Hepatocyte (in vitro differentiated cells): ENCODE measurements around the gene RFTN2. TPM values are rescaled to one million over a fixed set of nuclear protein-coding genes. Genes with fewer than 3 reads are reported as not detected.
"Not testable (repeated sequence)": the region's sequence is repeated elsewhere in the genome, so short reads cannot be mapped to it uniquely, and the experiment has no call there.

ENCODE experiments used
- DNase-seq: peaks from one replicate; pipeline ENCODE4 v3.0.0-alpha.2; 2016; ENCODE audit warnings: low spot score
- H2AFZ ChIP-seq: fragments of 200-600 bp; sonication (generic); 2 replicates; pipeline ENCODE4 v1.6.0; 2016; ENCODE audit warnings: antibody characterized with exemption, mild to moderate bottlenecking
- H3K27ac ChIP-seq: fragments of 200-600 bp; sonication (generic); 2 replicates; pipeline ENCODE4 v1.5.1; 2016; ENCODE audit warnings: mild to moderate bottlenecking
- H3K27me3 ChIP-seq: fragments of 200-600 bp; sonication (generic); 2 replicates; pipeline ENCODE4 v1.6.1; 2016
- H3K36me3 ChIP-seq: fragments of 200-600 bp; sonication (generic); replicated peaks from 2 replicates; pipeline ENCODE4 v1.5.1; 2016; ENCODE audit warnings: low read depth; ENCODE audit not compliant: insufficient read depth
- H3K4me1 ChIP-seq: fragments of 200-600 bp; sonication (generic); 2 replicates; pipeline ENCODE4 v1.5.1; 2016; ENCODE audit warnings: mild to moderate bottlenecking, moderate library complexity; ENCODE audit not compliant: insufficient read depth
- H3K4me2 ChIP-seq: fragments of 200-600 bp; sonication (generic); 2 replicates; pipeline ENCODE4 v1.6.0; 2016
- H3K4me3 ChIP-seq: fragments of 200-600 bp; sonication (generic); 2 replicates; pipeline ENCODE4 v1.5.1; 2016; ENCODE audit warnings: mild to moderate bottlenecking
- H3K79me2 ChIP-seq: fragments of 200-600 bp; sonication (generic); 2 replicates; pipeline ENCODE4 v1.6.0; 2017; ENCODE audit warnings: mild to moderate bottlenecking
- H3K9me2 ChIP-seq: fragments of 200-600 bp; sonication (generic); replicated peaks from 2 replicates; pipeline ENCODE4 v1.6.0; 2017; ENCODE audit warnings: mild to moderate bottlenecking; ENCODE audit not compliant: insufficient read depth
- H3K9me3 ChIP-seq: fragments of 200-600 bp; sonication (generic); 2 replicates; pipeline ENCODE4 v1.5.1; 2016; ENCODE audit warnings: low read depth, mild to moderate bottlenecking
- H4K20me1 ChIP-seq: fragments of 200-600 bp; sonication (generic); 2 replicates; pipeline ENCODE4 v1.6.0; 2016; ENCODE audit warnings: mild to moderate bottlenecking; ENCODE audit not compliant: insufficient read depth, poor library complexity, severe bottlenecking
- CTCF ChIP-seq: fragments of 200-600 bp; sonication (generic); IDR thresholded peaks from 2 replicates; pipeline ENCODE4 v1.5.1; 2016; ENCODE audit warnings: antibody characterized with exemption, mild to moderate bottlenecking; ENCODE audit not compliant: poor library complexity
- EZH2 ChIP-seq: fragments of 200-600 bp; sonication (generic); IDR thresholded peaks from 2 replicates; pipeline ENCODE4 v1.6.1; 2016; ENCODE audit warnings: antibody characterized with exemption, mild to moderate bottlenecking, borderline replicate concordance
- EZH2phosphoT487 ChIP-seq: fragments of 200-600 bp; sonication (generic); IDR thresholded peaks from one replicate; pipeline ENCODE4 v1.6.1; 2018; ENCODE audit warnings: antibody characterized with exemption, mild to moderate bottlenecking, low read depth, moderate library complexity; ENCODE audit not compliant: unreplicated experiment, severe bottlenecking
- WGBS: methylation state at CpG from one replicate; pipeline ENCODE4 v1.1.6; 2016; ENCODE audit warnings: low lambda C conversion rate; ENCODE audit errors: missing lambda C conversion rate; 5-methylcytosine and 5-hydroxymethylcytosine counted together
- polyA plus RNA-seq: library from polyadenylated mRNA; unstranded; fragments of >200 nt; fragmentation: Nextera tagmentation; extraction: Ambion mirVana; gene quantifications from 2 replicates; pipeline ENCODE4 v1.2.1, GENCODE V29; 2016
- total RNA-seq: library from RNA; depleted of rRNA; stranded (reverse); fragments of >200 nt; gene quantifications from 2 replicates; pipeline ENCODE4 v1.2.3, GENCODE V29; 2014

RFTN2 gene
- total and polyA plus RNA-seq, 2 experiments from 2014 or later = 2.0 to 8.7 TPM

- H3K36me3 ChIP-seq = no peaks in the 10 kb centered on the region
- H3K79me2 ChIP-seq = peaks cover 26% of the 10 kb centered on the region
Observed at GRCh38 chr2:197711578-197711977, 36.2 kb upstream of the RFTN2 start.

GRCh38 chr2:197710424-197711042 lies 35.1 kb upstream of the RFTN2 start:
- H3K4me1 ChIP-seq = peaks cover 7% of the 10 kb centered on the region
- no peak overlapping the region for H3K4me2 ChIP-seq
- TF ChIP-seq CTCF (no peak), EZH2phosphoT487 (no peak), EZH2 (no peak)
- no peak for DNase-seq
- H3K27ac ChIP-seq = no peak overlapping the region
- no peaks in the 10 kb centered on the region for H3K9me2 ChIP-seq
- no peak overlapping the region for H3K4me3 ChIP-seq
- H3K36me3 ChIP-seq = no peaks in the 10 kb centered on the region
- no peaks in the 10 kb centered on the region for H3K9me3 ChIP-seq
- H4K20me1 ChIP-seq = peaks cover 7% of the 10 kb centered on the region
- H2AFZ ChIP-seq = no peak overlapping the region
- H3K27me3 ChIP-seq = no peaks in the 10 kb centered on the region
- peaks cover 34% of the 10 kb centered on the region for H3K79me2 ChIP-seq

More at GRCh38 chr2:197711578-197711977, 36.2 kb upstream of the RFTN2 start:
- peaks cover 5% of the 10 kb centered on the region for H4K20me1 ChIP-seq
- TF ChIP-seq CTCF (no peak), EZH2 (no peak), EZH2phosphoT487 (no peak)
- H3K27me3 ChIP-seq = no peaks in the 10 kb centered on the region
- no peak overlapping the region for H3K27ac ChIP-seq
- peaks cover 7% of the 10 kb centered on the region for H3K4me1 ChIP-seq
- no peak overlapping the region for H2AFZ ChIP-seq
- no peak overlapping the region for H3K4me2 ChIP-seq
- no peaks in the 10 kb centered on the region for H3K9me2 ChIP-seq
- no peaks in the 10 kb centered on the region for H3K9me3 ChIP-seq
- no peak for DNase-seq
- H3K4me3 ChIP-seq = no peak overlapping the region

GRCh38 chr2:197709140-197709539 lies 33.8 kb upstream of the RFTN2 start:
- not testable (repeated sequence) for H4K20me1 ChIP-seq, H3K27ac ChIP-seq, DNase-seq, H3K9me2 ChIP-seq, H3K27me3 ChIP-seq, H2AFZ ChIP-seq, H3K9me3 ChIP-seq, H3K4me3 ChIP-seq, H3K36me3 ChIP-seq
- 89% methylated on average over 7 of the region's 7 CpGs for WGBS
- H3K4me1 ChIP-seq = peaks cover 12% of the 10 kb centered on the region
- peak overlapping the region; percentile 96 for H3K4me2 ChIP-seq
- peaks cover 34% of the 10 kb centered on the region for H3K79me2 ChIP-seq

GRCh38 chr2:197708331-197708730 lies 32.9 kb upstream of the RFTN2 start:
- Histone ChIP-seq H2AFZ (no peak overlapping the region), H3K27me3 (no peaks in the 10 kb centered on the region), H3K4me3 (no peak overlapping the region), H3K9me2 (no peaks in the 10 kb centered on the region), H3K36me3 (no peaks in the 10 kb centered on the region), H3K9me3 (no peaks in the 10 kb centered on the region), H3K4me1 (peaks cover 14% of the 10 kb centered on the region), H4K20me1 (peaks cover 7% of the 10 kb centered on the region), H3K4me2 (peak overlapping the region; percentile 96), H3K79me2 (peaks cover 34% of the 10 kb centered on the region), H3K27ac (no peak overlapping the region)
- TF ChIP-seq EZH2 = no peak
- no peak for TF ChIP-seq EZH2phosphoT487
- TF ChIP-seq CTCF = no peak
- WGBS = 44% methylated on average over 2 of the region's 2 CpGs
- peak; percentile 20 for DNase-seq
